Epithelial cell of esophagus (primary cell): ENCODE data around the gene MRPL19.

Experiments used
- DNase-seq: peaks from one replicate; pipeline ENCODE4 v3.0.0; 2010; ENCODE audit warnings: low read depth
- H3K4me3 ChIP-seq: 2 replicates; pipeline ENCODE4 v1.5.1; 2011; ENCODE audit warnings: mild to moderate bottlenecking, low read length, control low read depth
- TF ChIP-seq, protein P1 (sequence below): IDR thresholded peaks from 2 replicates; pipeline ENCODE4 v1.5.1; 2011; ENCODE audit warnings: low read depth, mild to moderate bottlenecking, low read length, control low read depth, inconsistent platforms; ENCODE audit not compliant: insufficient read depth; ENCODE audit errors: missing control alignments

Gene MRPL19

DNA sequence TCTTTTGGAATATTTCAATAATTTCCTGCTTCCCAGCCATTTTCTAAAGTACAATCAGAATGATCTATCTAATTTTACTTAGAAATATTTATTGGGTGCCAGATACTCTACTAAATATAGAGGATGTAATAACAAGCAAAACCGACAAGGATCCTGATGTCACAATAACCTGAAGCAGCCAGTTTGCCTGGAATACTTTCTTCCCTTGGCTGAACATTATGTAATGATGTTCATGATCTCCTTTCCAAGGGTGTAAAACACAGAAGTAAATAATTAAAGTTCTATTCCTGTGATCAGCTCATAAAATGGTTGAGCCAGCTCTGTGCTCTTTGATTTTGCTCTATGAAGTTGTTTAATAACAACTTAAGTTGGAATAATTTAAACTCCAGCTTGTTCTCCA is 2.6 kb upstream of the MRPL19 start:
- TF ChIP-seq, protein P1, sequence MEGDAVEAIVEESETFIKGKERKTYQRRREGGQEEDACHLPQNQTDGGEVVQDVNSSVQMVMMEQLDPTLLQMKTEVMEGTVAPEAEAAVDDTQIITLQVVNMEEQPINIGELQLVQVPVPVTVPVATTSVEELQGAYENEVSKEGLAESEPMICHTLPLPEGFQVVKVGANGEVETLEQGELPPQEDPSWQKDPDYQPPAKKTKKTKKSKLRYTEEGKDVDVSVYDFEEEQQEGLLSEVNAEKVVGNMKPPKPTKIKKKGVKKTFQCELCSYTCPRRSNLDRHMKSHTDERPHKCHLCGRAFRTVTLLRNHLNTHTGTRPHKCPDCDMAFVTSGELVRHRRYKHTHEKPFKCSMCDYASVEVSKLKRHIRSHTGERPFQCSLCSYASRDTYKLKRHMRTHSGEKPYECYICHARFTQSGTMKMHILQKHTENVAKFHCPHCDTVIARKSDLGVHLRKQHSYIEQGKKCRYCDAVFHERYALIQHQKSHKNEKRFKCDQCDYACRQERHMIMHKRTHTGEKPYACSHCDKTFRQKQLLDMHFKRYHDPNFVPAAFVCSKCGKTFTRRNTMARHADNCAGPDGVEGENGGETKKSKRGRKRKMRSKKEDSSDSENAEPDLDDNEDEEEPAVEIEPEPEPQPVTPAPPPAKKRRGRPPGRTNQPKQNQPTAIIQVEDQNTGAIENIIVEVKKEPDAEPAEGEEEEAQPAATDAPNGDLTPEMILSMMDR = no peak
- no peak overlapping the region for H3K4me3 ChIP-seq
- no peak for DNase-seq

DNA sequence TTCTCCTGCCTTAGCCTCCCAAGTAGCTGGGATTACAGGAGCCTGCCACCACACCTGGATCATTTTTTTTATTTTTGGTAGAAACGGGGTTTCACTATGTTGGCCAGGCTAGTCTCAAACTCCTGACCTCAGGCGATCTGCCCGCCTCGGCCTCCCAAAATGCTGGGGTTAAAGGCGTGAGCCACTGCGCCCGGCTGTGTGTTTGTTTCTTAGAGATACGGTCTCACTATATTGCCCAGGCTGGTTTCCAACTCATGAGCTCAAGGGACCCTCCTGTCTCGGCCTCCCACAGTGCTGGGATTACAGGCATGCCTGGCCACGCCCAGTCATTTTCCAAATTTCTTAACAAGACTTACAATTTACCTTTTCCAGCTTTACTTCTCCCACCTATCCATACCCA is 940 bp upstream of the MRPL19 start:
- no peak for DNase-seq
- no peak overlapping the region for H3K4me3 ChIP-seq
- TF ChIP-seq, protein P1 = no peak

- no peak for DNase-seq
- peak overlapping the region; percentile 79 for H3K4me3 ChIP-seq
- TF ChIP-seq, protein P1 = no peak
Measured at GRCh38 chr2:75646090-75646582, 447 bp upstream of the MRPL19 start.

- peak; percentile 12 for DNase-seq
- H3K4me3 ChIP-seq = peak overlapping the region; percentile 79
- TF ChIP-seq, protein P1 = peak; percentile 26
Measured at GRCh38 chr2:75647771-75648170, 1.2 kb downstream of the MRPL19 start.

DNA sequence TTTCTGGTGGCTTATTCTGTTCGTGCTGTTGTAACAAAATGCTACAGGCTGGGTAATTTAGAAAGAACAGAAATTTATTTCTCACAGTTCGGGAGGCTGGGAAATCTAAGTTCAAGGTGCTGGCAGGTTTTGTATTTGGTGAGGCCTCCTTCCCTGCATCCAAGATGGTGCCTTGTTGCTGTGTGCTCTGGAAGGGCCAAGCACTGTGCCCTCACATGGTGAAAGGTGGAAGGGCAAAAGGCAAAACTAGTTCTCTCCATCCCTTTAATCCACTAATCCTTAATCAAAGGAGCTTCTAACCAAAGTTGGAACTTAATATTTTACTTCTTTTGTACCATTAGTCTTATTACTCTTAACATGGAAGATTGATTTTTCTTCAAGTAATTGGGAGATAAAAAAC is 7.4 kb downstream of the MRPL19 start:
- TF ChIP-seq, protein P1 = no peak
- H3K4me3 ChIP-seq = no peak overlapping the region
- no peak for DNase-seq

- H3K4me3 ChIP-seq = no peak overlapping the region
- no peak for DNase-seq
- TF ChIP-seq, protein P1 = no peak
Measured at GRCh38 chr2:75655861-75656260, 9.3 kb downstream of the MRPL19 start.

GRCh38 chr2:75656563-75656962 is 10.0 kb downstream of the MRPL19 start:
- TF ChIP-seq, protein P1 = no peak
- no peak for DNase-seq
- H3K4me3 ChIP-seq = no peak overlapping the region
